NCI-H82 (cell line): ENCODE results near the gene TTLL8.

Experiments used
- DNase-seq: peaks from one replicate; lab custom pipeline; 2025; lab: John Stamatoyannopoulos, UW

Gene TTLL8

GRCh38 chr22:50061141-50061823 lies 3.2 kb upstream of the TTLL8 start:
- DNase-seq, result no peak

GRCh38 chr22:50060441-50061140 lies 2.5 kb upstream of the TTLL8 start:
- no peak for DNase-seq

- DNase-seq, result no peak
Observed at GRCh38 chr22:50059881-50060262, 1.8 kb upstream of the TTLL8 start.

GRCh38 chr22:50058906-50059880 lies 1.1 kb upstream of the TTLL8 start:
- peak; percentile 26 for DNase-seq

- DNase-seq, result no peak
Observed at GRCh38 chr22:50057278-50058060, 629 bp downstream of the TTLL8 start.

- DNase-seq, result no peak
Observed at GRCh38 chr22:50056214-50056972, 1.7 kb downstream of the TTLL8 start.

GRCh38 chr22:50053861-50054260 lies 4.2 kb downstream of the TTLL8 start:
- DNase-seq, result no peak

- DNase-seq, result no peak
Observed at GRCh38 chr22:50051930-50052329, 6.2 kb downstream of the TTLL8 start.

- DNase-seq, result no peak
Observed at GRCh38 chr22:50049299-50050195, 8.6 kb downstream of the TTLL8 start.

GRCh38 chr22:50048836-50049235 lies 9.3 kb downstream of the TTLL8 start:
- DNase-seq, result no peak

- no peak for DNase-seq
Observed at GRCh38 chr22:50048061-50048765, 9.9 kb downstream of the TTLL8 start.

- no peak for DNase-seq
Observed at GRCh38 chr22:50047346-50047745, 10.8 kb downstream of the TTLL8 start.

GRCh38 chr22:50046481-50047245 lies 11.4 kb downstream of the TTLL8 start:
- DNase-seq, result no peak

- no peak for DNase-seq
Observed at GRCh38 chr22:50046019-50046415, 12.1 kb downstream of the TTLL8 start.

GRCh38 chr22:50045211-50046018 lies 12.7 kb downstream of the TTLL8 start:
- no peak for DNase-seq

- DNase-seq, result no peak
Observed at GRCh38 chr22:50044485-50045118, 13.5 kb downstream of the TTLL8 start.

- no peak for DNase-seq
Observed at GRCh38 chr22:50041361-50042065, 16.6 kb downstream of the TTLL8 start.
